NCI-H2107 treated with DMSO at 0.1 percent for 48 hours (cell line): ENCODE results near the gene SH2B3.

Source experiments
- DNase-seq: peaks from one replicate; lab custom pipeline; 2025; ENCODE audit not compliant: unreplicated experiment; lab: John Stamatoyannopoulos, UW

The SH2B3 gene

GRCh38 chr12:111408686-111409402 is 3.1 kb downstream of the SH2B3 start:
- no peak for DNase-seq

DNA sequence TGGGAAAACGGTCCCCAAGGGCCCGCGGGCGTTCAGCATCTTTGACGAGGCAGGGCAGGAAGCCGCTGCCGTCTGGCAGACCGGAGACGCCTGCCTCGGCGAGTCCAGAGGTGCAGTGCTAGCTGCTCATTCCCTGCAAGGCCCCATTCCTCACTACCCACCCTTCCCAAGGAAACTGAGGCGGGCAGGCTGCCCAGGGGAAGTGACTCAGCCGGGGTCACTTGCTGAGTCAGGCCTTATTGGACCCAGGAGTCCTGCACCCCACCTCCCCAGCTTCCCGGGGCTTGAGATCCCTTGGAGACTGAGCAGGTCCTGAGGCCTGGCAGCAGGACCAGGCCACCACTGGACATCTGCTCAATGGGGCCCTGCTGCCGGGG is 3.7 kb downstream of the SH2B3 start:
- DNase-seq = no peak

DNA sequence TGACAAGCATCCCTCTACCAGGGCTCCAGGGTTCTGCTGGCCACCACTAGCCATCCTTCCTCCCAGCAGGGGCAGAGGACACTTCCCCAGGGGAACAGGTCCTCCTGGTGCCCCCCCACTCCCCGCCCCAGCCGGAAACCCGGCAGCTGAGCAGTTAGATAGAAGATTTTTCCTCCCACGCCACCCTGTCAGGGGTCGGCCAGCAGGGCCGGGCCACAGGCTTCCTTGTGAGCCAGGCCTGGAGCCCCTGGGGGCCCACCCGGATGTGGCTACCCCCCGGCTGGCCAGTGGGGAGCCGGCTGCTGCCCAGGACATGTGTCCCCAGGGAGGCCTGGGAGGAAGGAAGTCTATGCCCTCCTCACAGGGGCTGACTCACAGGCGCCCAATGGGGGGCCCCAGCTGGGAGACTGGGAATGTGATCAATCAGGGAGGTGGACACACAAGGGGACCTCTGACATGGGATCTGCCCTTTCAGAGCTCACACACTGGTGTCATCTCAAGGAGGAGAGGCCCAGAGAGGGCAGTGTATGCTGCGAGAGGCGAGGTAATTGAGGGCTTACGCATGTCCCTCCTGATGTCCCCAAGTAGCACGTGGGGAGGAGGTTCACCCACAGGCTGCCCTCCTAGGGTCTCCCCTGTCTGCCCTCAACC is 4.2 kb downstream of the SH2B3 start:
- no peak for DNase-seq

- DNase-seq = no peak
Observed at GRCh38 chr12:111410431-111411184, 4.9 kb downstream of the SH2B3 start.

DNA sequence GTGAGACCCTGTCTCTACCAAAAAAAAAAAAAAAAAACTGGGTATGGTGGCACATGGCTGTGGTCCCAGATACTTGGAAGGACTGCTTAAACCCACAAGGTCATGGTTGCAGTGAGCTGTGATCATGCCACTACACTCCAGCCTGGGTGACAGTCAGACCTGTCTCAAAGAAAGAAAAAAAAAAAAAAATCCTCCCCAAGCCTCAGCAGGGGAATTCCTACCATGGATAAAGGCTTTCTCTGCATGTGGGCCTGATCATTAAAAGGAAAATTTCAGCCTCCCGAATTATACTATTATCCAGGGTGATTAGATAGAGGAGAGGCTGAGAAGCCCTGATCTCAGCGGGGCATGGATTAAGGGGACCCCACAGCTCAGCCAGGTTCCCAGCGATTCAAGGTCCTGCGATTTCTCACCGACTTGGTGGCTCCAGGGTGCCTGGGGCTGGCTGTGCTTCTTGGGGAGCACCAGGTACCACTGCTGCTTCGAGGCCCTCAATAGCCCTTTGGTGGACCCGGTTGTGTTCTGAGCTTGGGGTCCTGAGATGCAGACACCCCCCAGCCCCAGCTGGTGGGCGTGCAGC is 5.6 kb downstream of the SH2B3 start:
- DNase-seq = no peak

DNA sequence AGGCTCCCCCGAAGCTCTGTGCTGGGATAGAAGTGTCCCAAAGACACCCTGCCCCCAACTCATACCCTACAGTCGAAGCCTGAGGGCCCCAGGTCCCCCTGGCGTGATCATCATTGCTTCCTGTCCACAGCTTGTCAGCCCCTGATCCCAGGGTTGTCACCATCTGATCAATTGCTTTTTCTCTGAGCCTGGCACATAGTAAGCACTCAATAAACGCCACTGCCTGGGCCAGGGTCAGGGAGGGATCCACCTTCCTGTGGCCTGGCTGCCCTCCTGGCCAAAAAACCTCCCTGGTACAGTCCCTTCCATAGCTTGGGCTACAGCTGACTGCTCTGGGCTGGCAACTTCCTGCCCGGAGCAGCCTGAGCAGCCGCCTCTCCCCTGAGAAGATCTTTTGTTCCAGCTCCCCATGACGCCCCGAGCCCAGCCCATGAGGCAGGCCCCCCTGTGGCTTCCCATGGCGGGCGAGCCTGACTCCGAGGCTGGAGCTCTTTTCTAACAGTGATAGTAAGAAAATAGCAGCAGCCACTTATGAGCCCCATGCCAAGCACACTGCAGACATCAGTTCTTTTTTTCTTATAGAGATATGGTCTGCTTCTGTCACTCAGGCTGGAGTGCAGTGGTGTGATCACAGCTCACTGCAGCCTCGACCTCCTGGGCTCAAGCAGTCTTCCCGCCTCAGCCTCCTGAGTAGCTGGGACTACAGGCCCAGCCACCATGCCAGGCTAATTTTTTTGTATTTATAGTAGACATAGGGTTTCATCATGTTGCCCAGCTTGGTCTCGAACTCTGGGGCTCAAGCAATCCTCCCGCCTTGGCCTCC is 6.5 kb downstream of the SH2B3 start:
- DNase-seq = peak; percentile 78

- no peak for DNase-seq
Observed at GRCh38 chr12:111412830-111413441, 7.2 kb downstream of the SH2B3 start.

DNA sequence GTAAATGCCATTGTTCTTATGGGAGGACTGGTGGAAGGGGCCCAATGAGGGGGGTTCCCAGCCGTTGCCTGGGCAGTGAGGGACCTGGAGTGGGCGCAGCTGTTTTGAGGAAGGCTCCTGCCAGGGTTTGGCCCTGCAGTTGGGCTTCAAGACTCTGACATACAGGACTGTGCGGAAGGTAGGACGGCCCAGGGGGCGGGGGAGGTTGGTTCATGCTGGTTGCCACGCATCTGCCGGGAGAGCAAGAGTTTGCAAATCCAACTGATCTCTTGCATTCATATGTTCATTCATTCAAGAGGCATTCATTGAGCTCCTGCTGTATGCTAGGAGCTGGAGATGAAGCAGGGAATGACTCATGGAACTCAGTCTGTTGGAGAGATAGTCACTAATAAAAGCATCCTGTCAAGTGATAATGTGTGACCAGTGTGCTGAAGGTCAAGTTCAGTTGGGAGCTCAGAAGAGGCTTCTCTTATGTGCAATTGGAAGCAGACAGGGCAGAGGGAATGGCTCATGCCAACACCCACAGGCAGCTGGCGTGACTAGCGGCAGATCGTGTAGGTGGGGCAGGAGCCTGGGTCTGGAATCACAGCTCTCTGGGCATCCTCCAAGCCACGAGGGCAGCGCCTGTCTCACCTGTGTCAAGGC is 7.8 kb downstream of the SH2B3 start:
- DNase-seq = no peak

DNA sequence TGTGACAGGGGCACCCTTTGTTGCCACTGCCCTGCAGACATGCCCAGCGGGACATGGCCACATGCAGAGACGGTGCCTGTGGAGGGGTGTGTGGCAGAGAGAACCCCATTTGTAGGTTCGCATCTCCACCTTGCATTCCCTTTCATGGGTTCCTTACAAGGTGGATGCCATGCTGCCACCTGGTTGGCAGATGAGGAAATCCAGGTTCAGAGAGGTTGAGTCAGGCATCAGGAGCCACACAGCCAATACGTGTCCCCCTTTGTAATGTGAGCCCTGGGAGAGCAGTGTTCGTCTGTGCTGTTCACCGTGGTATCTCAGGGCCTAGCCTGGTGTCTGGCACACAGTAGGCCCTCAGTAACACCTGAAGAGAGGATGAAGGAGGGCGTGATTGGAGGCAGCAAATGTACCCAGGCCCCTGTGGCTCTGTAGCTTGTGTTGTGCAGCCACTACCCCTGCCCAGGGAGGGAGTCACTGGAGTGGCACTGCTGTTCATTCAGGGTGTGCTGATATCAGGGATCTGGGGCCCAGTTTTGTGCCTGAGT is 9.1 kb downstream of the SH2B3 start:
- no peak for DNase-seq

DNA sequence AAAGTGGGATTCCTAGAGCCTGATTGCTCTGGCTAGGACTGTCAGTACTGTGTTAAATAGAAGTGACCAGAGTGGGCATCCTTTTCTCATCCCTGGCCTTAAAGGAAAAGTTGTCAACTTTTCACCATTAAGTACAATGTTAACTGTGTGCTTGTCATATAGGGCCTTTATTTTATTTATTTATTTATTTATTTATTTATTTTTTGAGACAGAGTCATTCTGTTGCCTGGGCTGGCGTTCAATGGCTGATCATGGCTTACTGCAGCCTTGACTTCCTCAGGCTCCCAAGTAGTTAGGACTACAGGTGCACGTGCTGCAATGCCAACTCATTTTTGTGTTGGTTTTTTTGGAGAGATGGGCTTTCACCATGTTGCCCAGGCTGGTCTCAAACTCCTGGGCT is 11.6 kb downstream of the SH2B3 start:
- no peak for DNase-seq

DNA sequence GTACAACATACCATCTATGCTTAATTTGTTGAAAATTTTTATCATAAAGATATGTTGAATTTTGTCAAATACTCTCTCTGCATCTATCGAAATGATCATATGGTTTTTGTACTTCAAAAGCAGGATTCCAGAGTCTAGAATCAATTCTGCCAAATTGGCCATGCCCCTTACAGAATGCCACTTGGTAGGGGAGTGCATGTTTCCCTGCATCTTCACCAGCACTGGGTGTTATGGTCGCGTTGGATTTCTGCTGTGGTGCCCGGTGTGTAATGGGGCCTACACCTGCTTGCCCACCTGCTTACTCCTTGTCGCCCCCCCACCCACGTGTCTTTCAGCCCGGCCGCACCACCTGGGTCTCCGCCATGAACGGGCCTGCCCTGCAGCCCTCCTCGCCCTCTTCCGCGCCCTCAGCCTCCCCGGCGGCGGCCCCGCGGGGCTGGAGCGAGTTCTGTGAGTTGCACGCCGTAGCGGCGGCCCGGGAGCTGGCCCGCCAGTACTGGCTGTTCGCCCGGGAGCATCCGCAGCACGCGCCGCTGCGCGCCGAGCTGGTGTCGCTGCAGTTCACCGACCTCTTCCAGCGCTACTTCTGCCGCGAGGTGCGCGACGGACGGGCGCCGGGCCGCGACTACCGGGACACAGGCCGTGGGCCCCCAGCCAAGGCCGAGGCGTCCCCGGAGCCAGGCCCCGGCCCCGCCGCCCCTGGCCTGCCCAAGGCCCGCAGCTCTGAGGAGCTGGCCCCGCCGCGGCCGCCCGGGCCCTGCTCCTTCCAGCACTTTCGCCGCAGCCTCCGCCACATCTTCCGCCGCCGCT is 12.3 kb downstream of the SH2B3 start:
- DNase-seq = no peak

DNA sequence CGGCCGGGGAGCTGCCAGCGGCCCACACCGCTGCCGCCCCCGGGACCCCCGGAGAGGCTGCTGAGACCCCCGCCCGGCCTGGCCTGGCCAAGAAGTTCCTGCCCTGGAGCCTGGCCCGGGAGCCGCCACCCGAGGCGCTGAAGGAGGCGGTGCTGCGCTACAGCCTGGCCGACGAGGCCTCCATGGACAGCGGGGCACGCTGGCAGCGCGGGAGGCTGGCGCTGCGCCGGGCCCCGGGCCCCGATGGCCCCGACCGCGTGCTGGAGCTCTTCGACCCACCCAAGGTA is 12.8 kb downstream of the SH2B3 start:
- DNase-seq = no peak

- DNase-seq = no peak
Observed at GRCh38 chr12:111419784-111420183, 14.1 kb downstream of the SH2B3 start.

DNA sequence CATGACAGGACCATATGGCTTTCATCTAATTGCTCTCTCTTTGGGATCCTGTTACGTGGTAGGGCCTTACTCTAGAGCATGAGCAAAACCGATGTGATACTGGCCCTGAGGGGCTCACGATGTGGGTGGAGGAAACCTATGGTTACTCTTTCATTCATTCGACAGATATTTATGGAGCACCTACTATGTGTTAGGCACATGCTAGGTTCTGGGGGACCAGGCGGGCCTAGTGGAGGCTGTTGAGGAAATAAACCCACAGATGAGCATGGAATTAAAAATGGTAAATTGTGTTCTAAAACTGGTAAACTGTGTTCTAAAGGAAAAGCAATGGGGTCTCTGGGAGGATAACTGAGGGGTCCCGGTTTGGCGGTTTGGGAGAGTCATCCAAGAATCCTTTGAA is 14.8 kb downstream of the SH2B3 start:
- no peak for DNase-seq

- DNase-seq = peak; percentile 22
Observed at GRCh38 chr12:111424189-111424792, 18.6 kb downstream of the SH2B3 start.

DNA sequence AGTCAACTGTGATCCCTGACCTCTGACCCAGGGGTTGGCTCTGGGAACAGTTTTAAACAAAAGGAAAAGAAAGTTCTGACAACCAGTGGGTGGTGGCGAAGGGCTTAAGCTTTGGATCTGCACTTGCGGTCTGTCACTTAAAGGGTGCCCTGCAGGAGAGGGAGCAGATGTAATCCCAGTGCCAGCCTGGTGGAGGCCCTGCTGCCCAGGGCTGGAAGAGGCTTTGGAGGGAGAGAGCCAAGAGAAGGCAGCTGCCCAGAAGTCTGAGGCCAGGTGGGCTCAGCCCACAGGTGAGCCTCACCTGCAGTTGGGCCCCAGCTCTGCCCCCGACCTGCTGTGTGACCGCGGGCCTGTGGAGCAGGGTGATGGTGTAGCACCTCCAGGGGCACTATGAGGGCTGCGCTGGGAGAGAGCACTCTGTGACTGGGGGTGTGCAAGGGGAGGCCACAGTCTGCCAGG is 19.1 kb downstream of the SH2B3 start:
- no peak for DNase-seq

GRCh38 chr12:111425655-111426054 is 19.9 kb downstream of the SH2B3 start:
- DNase-seq = no peak

DNA sequence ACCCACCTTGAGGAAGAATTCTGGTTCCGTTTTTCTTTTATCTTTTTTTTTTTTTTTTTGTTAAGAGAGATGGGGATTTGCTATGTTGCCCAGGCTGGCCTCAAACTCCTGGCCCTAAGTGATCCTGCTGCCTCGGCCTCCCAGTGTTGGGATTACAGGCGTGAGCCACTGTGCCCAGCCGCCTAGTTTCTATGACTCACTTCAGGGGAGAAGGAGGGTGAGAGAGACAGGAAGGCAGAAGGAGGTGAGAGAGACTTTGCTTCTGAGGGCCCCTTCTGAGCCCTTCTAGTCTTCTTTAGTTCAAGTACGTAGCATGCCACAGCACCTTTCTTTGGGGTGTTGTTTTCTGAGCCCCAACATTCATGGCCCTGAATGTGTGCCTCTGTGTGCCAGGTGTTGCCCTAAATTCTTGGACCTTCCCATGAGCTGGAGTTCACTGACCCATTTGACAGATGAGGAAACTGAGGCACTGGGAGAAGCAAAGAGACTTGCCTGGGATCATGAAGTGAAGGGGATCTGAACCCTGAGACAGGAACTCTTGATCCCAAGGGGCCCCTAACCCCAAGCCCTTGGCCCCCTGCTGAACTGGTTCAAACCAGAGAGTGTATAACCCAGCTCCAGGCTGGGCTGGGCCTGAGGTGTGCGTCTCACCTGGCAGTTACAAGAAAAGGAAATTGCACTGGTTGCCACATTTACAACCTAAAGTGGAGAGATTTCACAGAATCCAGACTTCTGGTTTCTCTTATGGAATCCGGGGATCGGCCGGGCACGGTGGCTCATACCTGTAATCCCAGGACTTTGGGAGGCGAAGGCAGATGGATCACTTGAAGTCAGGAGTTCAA is 20.8 kb downstream of the SH2B3 start:
- no peak for DNase-seq
